ENCODE results near the gene ZNF341.
"Not testable (repeated sequence)": the region's sequence is repeated elsewhere in the genome, so short reads cannot be mapped to it uniquely, and the experiment has no call there.

The ZNF341 gene

GRCh38 chr20:33731693-33732165, at the start of gene ZNF341:
Gene ZNF341 (plus strand): TSS chr20:33731996. CDS start chr20:33732022, 26 bp downstream.
- peak; percentile 90 for DNase-seq

DNA sequence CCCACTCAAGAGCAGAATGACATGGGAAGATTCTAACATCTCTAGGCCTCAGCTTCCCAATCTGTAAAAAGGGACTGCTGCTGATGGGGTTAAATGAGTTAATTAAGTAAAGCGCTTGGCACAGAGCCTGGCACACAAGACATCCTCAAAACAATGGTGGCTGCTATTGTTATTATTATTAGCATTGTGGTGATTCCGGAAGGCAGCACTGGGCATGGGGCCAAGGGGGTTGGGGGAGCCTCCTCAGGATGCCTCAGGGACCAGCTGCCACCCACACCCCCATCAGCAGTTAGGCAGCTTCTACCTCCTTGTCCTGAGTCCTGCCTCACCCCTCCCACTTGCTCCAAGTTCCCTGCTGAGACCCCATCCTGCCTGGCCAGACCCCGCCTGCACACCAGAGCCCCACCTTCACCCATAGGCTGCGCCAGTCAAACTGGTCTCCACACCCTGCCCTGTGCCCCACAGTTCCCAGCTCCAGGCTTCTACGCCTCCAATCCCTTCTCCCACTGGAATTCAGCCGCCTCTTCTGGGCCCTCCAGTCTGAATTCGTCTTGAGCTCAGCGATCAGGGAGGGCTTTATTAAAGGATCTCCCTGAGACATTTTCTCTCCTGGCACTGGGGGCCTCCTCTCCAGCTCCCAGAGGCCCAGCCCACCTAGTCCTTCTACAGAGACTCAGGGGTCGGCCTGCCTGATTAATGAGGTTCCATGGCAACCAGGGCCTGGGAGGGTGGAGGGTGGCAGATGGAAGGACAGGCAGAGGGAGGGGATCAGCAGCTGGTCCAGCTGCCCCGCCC, 47.1 kb upstream of the ZNF341 start:
- no peak for DNase-seq

GRCh38 chr20:33685328-33686099, 46.3 kb upstream of the ZNF341 start:
- peak; percentile 60 for DNase-seq

DNA sequence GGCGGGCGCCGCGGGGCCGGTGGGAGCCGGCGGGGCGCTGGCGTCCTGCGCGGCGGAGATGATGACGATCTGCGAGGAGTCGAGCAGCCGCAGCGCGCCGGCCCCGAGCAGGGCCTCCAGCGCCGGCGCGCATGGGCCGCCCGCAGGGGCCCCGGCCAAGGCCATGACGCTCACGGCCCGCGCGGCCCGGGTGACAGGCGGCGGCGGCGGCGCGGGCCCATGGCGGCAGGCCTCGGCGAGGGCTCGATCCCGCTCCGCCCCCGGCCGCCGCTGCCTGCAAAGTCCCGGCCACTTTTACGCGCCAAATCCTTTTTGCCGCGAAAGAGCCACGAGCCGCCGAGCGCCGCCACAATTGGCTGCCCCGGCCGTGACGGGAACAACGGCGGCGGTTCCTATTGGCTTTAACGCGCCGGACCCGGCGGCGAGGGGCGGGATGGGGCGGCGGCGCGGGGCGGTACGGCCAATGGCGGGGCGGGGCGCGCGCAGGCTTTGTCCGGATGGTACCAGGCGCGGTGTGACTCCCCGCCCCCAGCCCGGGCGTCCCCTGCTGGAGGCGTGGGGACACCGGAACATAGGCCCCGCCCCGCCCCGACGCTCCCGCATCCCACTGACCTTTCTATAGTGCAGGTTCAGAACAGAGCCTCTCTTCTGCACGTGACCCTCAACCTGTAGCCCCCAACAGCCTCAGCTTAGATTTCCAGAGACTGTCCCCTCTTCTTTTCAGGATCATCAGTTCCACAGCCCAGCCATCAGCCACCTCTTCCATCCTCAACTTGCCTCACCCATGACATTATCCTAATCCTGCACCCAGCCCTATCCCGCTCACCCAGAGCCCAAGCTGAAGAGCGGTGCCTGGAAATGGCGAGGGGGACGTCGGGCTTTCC, 45.5 kb upstream of the ZNF341 start, which contains the start of gene E2F1:
E2F1 (minus strand) TSS at position 286 of the 884 bp plus-strand sequence; CDS start at position 165, 121 bp downstream.
- DNase-seq, result peak; percentile 96

DNA sequence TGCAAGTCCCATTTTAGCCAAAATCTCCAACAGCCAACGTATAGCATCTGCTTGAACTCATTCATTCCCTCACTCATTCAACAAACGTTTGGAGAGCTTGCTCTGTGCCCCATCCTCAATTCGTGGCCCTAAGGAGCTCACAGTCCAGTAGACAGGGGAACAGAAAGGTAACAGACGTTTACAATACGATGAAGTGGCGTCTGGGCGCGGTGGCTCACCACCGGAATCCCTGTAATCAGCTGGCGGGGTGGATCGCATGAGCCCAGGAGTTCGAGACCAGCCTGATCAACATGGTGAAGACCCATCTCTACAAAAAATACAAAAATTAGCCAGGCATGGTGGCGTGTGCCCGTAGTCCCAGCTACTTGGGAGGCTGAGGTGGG, 44.8 kb upstream of the ZNF341 start:
- no peak for DNase-seq

DNA sequence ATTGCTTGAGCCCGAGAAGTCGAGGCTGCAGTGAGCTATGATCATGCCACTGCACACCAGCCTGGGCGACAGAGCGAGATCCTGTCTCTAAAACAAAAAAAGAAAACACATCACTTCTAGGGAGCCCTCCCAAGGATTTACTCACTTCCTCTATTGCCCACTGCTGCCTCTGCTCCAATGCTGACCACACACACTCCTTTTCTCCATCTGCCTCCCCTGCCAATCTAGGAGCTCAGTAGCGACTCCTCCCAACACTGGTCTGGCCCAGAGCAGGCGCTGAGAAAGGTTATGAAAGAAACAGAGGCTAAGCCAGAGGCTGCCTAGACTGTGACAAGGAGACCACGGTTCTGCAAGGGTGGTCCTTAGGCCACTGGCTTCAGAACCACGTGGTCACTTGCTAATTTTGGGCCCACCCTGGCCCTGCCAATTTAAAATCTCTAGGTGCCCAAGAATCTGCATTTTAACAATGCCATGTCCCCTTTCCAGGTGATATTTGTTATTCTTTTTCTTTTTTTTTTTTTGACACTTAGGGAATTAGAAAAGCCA, 44.4 kb upstream of the ZNF341 start:
- DNase-seq, result no peak

DNA sequence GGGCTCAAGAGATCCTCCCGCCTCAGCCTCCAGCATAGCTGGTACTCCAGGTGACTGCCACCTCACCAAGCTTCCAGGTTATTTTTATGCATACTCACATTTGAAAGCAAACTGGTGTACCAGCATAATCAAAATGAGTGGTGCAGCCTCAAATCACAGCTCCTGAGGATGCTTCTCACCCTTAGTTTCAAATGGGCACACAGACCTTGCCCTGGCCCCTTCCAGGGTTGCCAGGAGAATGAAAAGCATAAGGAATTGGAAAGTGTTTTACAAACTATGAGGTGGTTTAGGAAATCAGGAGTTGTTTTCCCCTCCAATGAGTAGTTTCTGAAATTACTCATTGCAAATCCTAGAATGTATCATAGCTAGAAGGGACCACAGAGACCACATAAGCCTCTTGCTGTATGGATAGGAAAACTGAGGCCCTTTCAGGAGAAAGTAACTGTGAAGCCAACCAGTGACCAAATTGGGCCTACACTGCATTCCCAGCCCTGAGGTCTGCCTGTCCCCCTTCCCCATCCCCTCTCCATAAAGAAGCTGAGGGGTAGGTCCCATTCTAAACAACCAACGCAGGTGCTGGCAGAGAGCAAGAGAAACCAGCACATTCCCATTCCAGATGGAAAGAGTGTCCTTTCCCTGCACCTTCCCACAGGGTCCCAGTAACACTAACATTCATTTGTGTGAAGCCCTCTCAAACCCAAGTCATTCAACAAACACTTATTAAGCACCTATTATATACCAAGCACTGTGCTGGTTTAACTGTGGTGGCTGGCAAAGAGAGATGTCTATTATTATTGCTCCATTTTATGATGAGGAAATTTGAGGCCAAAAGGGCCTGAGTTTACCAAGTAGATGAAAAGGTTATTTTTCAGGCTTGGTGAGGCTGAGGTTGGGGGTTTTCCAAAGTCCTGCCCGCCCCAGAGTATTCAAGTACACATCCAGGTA, 43.5 kb upstream of the ZNF341 start:
- no peak for DNase-seq

DNA sequence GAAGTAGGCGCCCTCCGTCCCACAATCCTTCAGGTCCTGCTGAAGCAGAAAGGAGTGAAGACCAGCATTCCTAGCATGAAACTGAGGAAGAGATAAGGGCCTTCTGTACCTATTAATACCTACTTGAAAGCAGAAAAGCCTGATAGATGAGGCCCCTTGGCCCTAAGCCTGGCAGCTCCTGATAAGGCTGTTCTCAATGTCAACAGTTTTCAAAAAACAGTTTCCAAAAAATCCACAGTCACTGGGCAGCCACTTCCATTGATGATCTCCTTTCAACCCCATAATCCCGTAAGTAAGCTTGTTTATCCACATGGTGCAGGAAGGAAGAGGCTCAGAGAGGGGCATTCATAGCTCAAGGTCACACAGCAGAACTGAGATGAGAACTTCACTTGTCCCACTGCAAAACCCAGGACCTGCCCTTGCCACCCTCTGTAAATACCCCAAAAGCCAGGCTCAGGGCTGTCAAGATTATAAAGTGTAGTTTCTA, 42.8 kb upstream of the ZNF341 start:
- DNase-seq, result no peak

DNA sequence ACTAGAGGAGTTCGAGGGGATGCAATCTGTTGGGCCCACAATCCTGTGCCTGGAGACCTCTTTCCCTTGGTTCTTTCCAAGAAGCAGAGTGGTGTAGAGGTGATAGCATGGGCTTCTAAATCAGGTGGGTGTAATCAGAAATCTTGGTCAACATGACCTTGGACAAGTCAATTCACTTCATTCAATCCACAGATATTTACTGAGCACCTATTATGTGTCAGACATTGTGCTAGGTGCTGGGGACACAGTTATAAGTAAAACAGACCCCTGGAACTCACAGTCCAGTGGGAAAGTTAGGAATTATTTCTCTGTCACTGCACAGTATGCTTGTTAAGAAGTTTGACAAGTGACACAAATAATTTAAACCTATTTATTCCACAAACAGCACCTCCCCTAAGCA, 42.3 kb upstream of the ZNF341 start:
- DNase-seq, result no peak

DNA sequence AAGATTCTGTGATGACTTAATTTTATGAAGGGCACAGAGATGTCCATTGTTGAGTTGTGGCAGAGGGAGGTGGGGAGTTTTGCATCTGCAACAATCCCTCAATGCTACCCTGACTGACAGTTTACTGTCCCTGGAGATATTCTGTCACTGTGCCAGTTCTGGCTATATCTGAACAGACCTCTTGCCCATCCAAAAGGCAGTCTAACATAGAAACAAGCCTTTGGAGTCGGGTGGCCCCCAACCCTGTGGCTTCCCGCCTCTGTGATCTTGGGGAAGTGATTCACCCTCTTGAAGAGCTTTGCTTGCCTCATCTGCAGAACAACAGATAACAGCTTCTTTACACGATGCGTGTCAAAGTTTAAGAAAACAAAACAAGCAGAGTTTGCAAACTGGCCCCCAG, 41.8 kb upstream of the ZNF341 start:
- peak; percentile 44 for DNase-seq

GRCh38 chr20:33693289-33693688, 38.5 kb upstream of the ZNF341 start:
- no peak for DNase-seq

- no peak for DNase-seq
Measured at GRCh38 chr20:33693741-33694638, 37.8 kb upstream of the ZNF341 start.

- no peak for DNase-seq
Measured at GRCh38 chr20:33694639-33695012, 37.2 kb upstream of the ZNF341 start.

DNA sequence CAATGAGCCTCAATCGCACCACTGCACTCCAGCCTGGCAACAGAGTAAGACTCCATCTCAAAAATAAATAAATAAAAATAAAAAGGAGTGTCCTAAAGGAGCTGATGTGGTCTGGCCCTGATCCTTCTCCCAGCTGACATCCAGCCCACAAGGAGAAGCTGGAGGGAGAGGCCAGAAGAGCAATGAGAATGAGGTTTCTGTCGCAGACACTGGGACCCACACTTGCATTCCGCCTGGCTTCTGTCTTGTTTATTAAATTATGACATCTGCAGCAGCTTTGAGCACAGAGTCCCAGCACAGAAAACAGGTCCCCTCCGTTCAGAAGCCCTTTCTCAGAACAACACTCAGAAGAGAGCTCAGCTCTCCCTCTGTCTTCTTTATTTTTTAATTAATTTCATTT, 35.3 kb upstream of the ZNF341 start:
- DNase-seq, result no peak

- no peak for DNase-seq
Measured at GRCh38 chr20:33697129-33697528, 34.7 kb upstream of the ZNF341 start.

GRCh38 chr20:33698966-33699365, 32.8 kb upstream of the ZNF341 start:
- not testable (repeated sequence) for DNase-seq

DNA sequence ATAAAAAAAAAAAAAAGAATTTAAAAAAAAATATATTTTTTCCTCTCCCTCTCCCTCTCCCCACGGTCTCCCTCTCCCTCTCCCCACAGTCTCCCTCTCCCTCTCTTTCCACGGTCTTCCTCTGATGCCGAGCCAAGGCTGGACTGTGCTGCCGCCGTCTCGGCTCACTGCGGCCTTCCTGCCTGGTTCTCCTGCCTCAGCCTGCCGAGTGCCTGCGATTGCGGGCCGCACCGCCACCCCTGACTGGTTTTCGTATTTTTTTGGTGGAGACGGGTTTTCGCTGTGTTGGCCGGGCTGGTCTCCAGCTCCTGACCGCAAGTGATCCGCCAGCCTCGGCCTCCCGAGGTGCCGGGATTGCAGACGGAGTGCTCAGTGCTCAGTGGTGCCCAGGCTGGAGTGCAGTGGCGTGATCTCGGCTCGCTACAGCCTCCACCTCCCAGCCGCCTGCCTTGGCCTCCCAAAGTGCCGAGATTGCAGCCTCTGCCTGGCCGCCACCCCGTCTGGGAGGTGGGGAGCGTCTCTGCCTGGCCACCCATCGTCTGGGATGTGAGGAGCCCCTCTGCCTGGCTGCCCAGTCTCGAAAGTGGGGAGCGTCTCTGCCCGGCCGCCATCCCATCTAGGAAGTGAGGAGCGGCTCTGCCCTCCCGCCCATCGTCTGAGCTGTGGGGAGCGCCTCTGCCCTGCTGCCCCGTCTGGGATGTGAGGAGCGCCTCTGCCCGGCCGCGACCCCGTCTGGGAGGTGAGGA, 30.9 kb upstream of the ZNF341 start:
- not testable (repeated sequence) for DNase-seq

- no peak for DNase-seq
Measured at GRCh38 chr20:33701629-33702450, 30.0 kb upstream of the ZNF341 start.

DNA sequence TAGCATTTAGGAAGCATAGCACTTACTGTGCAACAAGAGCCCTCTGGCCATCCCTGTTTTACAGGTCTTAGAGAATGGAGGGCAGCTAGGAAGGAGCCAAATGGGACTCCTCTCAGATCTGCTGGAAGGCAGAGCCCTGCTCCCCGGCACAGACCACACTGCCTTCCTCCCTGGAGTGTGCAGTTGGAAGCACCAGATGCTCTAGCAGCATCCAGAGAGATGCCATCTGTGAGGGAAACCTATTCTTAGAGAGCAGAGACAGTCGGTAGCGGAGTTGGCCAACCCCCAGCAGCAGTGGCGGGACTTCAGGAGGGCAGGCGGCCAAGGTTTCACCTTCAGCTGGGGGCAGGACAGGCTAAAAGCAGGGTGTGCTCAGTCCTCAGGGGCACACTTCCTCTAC, 28.9 kb upstream of the ZNF341 start:
- DNase-seq, result no peak
